Fibroblast of skin of right biceps (primary cell): ENCODE measurements around the gene GPR153.

Experiments used
- DNase-seq: peaks from one replicate; pipeline ENCODE4 v3.0.0-alpha.2; 2013

Gene GPR153

DNA sequence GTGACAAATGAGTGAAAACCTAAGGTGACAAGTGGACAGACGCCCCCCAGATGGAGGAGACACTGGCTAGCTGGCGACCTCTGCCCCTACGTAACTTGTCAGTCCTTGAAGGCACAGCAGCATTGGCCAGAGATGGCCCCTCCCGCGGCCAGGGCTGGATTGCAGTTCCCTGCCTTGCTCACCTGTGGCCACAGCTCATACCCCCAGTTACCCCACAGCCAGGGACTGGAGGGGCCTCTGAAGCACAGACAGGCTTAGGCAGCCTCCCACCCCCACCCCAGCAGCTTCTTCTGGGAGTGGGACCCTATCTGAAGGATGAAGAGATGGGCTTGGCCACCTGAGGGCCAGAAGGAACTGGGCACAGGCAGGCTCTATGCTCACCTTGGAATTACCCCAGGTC is 13.2 kb downstream of the GPR153 start:
- no peak for DNase-seq

DNA sequence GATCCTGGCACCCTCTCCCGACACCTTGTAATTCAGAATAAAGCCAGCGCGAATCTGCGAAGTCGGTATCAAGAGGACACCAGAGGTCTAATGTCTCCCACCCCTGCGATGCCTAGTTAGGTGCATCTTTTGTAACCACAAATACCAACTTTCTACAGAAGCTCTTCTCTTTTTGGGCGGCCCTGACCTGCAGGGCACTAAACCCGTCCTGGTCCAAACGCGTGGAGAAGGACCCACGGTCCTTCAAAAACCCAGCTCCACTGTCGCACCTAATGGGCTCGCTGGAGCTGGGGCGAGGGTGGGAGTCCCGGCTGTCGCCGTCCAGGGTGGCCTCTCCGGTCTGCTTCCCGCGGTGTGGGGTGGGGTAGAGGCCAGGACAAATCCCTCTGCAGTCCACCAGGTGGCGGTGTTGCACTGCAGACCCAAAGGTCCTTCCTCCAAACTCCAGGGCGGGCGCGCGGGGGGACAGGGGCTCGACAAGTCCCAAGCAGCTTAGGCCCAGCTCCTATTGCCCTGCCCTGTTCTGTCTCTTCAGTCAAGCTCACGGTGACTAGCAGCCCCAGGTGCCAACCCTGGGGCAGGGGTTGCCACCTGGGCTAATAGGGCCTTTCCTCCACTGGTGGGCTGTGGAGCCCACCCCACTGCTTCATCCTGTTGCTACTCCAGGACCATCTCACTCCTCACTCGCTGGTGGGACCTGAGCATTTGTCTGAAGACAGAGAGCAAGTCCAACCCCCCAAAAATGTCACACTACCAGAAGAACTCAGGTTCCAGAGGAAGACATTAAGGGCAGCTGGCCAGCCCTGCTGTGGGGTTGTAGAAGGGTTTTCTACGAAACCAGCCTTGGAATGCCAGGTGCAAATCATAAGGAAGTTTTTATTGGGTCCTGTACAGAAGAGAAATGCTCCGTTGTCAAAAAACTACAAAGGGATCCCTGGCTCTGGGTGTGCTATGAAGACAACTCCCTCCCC is 14.1 kb downstream of the GPR153 start:
- peak; percentile 64 for DNase-seq

DNA sequence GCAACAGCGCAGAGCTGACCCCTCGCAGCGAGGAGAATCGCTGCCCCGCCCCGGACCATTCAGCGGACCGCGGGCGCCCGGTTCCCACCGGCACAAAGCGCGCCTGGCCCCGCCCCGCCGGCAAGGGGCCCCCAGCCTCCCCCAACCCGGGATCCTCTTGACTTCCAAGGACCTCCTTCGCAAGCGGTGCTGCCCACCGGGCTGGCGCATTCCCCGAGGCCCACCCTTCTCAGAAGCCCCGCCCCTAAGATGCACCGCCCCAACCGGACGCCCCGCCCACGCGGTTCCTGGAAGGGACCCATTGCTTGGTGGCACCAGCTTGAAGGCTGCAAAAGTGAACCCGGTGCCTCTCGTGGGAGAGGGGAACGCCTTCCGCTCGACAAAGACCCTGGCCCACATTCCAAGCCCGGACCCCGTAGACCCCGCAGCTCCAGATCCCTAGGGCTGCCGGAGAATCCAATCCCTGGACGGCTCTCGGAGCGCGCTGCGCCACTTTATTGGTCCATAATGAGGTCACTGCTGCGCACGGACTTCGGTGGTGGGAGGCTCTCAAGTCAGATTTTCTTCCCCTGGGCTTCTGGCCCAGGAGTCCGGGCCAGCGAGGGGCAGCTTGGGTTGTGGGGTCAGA is 14.9 kb downstream of the GPR153 start:
- no peak for DNase-seq

DNA sequence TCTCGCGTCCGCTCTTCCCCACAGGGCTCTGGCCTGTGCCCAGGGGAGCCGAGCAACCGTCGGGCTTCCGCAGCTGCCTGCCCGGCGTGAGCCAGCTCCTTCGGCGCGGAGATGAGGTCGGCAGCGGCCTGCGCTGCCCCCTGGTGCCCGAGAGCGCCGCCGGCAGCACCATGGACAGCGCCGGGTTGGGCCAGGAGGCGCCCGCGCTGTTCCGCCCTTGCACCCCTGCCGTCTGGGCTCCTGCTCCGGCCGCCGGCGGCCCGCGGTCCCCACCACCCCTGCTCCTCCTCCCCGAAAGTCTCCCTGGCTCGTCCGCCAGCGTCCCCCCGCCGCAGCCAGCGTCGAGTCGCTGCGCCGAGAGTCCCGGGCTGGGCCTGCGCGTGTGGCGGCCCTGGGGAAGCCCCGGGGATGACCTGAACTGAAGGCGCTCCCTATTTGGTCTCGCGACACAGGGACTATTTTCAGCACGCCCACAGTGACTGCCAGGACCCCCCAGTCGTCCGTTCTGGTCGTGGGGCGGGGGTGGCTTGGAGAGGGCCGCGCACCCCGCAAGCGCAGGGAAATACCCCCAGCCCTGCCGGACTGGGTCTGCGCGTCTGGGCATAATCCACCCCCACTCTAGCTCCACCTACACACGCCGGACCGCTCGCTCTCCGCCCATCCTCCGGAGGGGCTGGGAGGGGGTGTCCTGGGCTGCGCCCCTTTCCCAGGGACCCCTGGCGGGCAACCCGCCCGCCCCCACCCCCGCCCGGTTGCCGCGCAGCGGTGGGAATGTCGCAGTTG is 15.6 kb downstream of the GPR153 start:
- peak; percentile 74 for DNase-seq

DNA sequence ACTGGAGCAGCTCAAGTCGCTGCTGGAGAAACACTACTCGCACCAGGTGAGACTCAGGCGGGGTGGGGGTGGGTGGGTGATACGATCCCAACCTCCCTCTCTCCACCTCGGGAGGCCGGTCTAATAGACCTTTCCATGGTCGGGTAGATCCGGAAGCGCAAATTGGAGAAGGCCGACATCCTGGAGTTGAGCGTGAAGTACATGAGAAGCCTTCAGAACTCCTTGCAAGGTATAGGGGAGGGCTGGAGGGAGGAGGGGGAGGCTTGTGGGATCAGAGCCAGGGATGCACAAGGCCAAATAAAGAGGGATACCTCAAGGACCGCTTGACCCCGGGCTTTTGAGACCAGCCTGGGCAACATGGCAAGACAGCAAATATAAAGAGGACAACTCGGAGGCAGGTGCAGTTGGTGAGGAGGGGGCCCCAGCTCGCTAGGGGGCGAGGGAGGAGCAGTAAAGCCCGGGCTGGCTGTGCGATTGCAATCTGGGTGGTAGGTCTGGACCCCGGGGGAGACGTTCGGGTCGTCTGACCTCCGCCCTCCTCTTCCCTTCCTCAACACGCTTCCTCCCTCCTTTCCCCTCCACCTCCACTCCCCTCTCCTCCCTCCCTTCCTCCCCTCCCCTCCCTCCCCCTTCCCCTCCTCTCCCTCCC is 16.4 kb downstream of the GPR153 start:
- DNase-seq = no peak

DNA sequence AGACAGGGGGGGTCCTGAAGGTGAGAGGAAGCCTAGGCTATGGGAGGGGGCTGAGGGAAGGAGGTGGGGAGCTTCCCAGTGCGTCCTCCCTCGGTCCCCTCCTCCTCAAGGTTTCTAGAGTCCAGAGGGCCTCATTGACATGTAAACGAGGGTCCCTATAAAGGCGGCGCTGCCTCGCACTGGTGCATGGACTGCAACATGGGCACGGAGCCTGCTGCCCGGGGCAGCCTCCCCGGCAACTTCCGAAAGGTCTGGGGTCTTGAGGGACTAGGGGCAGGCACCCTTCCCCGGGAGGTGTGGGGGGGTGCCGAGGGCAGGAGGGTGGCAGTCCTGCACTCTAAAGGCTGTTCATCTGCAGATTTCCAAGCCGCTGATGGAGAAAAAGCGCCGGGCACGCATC is 16.9 kb downstream of the GPR153 start, which contains the start of gene HES3:
Gene HES3, plus strand, starts transcription at position 187 of the 400 bp plus-strand sequence. Its CDS starts 187 bp downstream, at position 374.
- no peak for DNase-seq

DNA sequence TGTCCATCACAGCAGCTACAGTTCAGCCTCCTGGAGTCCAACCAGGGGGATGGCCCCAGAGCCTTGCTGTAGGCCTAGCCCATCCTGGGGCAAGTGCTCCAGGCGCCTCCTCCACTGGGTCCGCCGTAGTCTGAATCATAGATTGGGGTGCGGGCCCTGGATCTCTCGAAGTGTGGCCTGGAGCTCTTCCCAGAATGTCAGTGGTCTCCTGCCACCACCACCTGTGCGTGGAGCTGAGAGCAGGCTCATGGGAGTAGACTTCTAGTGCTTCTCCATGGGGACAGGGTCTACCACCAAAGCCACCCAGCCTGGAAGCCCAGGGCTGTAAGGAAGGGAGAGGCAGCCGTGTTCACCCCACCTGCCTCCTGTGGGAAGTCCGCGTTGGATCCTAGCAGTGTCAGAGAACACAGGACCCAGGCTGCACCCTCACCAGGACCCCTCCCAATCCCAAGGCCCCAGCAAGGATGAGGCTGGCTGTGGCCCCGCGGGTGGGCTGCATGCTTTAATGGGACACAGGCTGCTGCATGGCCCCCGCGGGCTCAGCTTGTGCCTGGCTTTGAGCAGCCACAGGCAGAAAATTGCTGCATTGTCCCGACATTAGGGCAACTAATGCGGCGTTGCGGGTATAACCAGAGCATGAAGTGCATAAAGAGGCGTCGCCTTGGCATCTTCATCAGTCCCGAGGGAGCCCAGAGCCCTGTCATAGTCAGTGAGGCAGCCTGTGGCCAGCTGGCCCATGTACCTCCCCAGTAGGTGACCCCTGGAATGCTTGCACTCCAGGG is 17.7 kb downstream of the GPR153 start:
- no peak for DNase-seq

DNA sequence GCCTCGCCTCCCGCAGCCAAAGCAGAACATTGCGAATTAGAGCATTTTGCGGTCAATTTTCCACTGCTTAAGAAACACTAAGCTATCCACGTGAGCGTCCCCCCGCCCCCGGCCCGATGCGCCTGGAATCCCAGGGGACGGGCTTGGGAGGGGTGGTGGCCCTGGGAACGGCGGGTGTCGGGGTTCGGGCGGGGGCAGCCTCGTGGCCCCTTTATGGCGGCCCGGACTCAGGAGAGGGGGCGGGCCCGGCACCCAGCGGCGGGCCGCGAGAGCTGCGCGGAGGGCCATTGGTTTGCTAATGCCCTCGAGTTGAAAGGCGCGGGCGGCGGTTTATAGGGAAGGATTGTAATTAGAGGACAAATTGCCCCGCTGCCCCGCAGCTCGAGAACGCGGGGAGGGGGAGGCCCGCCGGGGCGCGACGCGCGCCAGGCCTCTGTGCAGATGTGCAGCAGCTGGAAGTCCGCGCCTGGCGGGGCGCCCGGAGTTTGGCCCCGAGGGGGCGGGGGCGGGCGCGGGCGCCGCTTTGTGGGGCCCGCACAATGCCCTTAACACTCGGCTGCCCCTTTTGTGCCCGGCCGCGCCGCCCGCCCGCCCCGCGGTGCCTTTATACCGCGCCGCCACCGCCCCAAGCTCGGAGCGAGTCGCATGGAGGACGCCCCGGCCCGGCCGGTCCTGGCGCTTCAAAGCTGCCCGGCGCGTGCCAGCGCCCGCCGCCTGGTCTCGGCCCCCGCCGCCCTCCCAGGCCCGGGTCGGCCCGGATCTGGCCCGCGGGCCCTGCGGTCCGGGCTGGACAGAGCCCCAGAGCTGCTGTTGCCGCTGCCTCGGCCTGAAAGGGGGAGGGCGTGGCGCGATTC is 18.8 kb downstream of the GPR153 start:
- DNase-seq = no peak

DNA sequence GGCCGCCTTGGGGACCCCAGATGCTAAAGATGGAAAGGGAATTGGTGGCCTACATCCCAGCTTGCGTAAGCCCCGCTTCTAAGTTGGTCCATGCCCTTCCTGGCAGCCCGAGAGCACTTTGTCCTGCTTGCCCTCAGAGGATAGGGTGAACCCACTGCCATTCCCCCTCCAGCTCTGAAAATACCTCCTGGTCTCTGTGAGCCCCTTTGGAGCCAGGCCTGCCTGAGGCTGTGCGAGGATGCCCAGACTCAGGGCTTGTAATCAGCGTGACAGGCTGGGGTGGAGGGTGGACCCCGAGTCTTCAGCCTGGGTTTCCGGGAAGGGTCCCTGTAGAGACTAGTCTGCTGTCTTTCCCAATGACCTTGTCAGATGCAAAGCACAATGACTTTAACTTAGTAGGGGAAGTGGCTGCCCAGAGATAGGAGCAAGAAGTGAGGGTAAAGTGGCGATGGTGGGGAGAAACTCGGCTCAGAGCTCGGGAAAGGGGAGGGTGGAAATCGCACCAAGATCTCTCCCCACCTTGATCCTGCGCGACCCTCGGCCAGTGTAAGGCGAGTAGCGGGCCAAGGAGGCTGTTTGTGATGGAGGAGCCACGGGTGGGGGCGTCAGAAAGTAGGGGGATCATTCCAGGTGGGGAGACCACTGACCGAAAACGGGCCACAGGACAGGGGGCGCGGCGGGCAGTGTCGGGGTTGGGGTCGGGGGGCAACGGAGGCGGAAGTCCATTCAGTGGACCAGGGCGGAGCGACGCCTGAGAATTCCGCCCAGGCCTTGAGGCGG is 19.6 kb downstream of the GPR153 start:
- DNase-seq = no peak

DNA sequence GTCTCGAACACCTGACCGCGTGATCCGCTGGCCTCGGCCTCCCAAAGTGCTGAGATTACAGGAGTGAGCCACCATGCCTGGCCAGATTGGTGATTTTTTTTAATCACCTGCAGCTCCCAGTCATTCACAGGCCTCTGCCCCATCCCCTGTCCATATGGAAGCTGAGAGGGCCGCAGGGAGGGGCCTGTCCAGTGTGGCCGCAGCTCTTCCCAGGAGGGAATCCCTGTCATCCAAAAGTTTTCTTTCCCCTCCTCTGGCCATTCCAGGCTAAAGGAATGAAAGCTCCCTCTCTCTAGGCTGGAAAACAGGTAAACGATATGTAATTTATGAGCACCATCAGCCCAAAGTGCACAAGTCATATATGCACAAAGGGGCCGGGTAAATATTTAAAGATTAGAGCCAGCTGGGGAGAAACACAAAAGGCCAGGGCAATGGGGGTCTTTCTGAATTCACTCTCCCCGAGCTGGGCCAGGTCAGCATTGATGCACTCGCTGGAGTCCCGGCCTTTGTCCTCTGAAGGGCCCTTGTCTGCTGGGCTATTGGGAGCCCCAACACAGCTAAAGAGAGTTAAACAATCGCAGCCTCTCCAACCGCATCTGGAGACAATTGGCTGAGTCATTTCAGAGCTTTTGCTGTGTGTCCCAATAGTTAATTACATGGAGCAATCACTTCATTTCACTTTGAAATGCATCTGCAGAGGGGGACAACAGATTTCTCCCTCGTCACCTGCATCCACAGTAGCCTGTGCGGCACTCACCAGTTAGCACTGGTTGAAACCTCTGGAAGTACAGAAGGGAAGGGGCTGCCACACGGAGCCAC is 20.7 kb downstream of the GPR153 start:
- peak; percentile 61 for DNase-seq

DNA sequence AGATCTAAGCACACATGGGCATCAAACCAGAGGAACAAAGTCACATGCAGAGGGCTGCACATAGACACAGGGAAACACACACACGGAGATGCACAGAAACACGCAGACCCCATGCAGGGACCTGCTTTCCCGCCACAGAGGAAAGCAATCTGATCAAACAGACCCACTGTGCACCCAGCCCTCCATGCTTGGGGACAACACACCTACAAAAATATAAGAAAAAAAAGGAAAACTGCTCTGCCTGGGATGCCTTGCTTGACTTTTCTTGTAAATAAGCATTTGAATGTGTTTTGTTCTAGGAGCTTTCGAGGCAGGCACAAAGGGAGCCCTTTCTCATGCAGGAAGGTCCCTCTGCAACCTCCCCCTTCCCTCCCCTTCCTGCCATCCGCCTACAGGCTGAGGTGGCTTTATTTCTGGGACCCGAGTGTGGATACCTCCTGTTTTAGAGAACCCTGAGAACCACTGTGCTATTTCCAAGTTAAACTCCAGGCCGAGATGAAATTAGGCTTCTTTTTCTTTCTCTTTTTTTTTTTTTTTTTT is 21.6 kb downstream of the GPR153 start:
- DNase-seq = no peak

DNA sequence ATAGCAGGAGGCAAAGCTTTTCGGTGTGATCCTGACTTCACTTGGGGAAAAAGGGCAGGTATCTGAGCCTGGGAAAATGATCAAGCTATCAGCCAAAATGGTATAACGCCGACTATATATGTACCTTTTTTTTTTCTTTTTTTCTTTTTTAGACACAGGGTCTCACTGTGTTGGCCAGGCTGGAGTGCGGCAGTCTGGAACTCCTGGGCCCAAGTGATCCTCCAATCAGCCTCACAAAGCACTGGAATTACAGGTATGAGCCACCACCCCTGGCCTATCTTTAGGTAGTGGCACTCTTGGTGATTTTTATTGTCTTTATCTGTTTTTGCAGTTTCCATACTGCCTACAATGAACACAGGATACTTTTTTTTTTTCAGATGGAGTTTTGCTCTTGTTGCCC is 23.8 kb downstream of the GPR153 start:
- DNase-seq = no peak

DNA sequence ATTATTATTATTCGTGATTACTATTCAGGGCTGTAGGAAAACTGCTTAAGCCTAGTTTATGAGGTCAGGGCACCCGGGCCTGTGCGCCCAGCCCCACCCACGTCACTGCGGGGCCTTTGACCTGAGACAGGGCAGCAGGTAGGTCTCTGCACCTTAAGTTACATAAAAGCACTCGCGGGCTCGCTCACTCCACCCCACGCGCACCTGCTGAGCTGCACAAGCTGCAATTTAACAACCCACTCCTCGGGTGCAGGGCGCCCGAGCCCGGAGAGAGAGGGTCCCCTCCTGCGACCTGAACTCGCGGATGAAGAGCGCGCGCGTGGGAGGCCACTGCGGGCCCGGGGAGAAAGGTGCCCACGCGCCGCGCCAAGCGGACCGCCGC is 25.6 kb downstream of the GPR153 start:
- DNase-seq = no peak

DNA sequence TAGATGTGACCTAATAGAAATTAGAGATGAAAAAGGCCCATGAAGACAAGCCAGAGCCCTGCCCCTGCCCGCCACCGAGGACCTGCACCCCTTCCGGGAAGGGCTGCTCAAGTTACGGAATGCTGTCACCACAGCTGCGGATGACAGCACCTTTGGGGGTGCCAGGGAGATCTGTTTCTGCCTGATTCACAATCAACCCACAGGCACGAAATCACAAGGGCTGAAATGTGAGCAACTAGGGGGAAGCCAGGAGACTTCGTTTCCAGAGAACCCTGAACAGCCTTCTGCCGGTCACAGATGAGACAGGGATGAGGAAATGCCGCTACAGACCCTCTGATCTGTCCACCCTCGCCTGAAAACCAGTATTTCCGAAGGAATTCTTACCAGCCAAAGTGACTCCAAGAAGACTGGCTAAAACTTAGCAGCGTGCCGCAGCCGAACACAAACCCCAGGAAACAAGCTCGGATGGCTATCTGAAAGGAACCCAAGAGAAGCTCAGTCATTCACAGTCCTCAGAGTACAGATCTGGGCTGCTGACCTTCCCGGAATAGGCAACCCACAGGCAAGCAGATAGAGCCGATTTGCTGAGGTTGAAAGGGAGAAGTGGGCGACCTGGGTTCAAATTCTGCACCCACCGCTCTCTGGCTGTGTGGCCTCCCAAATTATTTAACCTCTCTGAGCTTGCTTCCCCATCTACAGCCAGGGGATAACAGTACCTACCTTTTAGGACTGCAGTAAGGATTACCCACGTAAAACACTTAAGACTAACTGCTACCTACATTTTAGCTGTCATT is 26.2 kb downstream of the GPR153 start:
- DNase-seq = peak; percentile 49

DNA sequence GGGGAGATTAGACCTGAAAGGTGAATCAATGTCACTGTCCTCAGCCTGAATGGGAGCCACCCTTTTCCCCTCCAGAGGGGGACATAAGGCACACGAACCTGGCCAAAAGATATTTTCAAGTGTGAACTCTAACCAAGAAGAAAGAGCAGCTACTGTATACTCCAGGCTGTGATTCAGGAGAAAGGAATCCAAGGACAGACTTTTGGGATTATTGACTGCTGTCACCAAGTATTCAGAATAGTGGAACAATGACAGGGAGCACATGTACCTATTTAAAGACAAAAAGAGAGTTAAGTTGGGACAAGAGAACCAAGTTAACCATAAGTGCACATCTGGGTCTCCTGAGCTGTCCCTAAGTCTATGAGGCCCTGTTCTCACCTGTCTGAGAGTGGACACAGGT is 27.5 kb downstream of the GPR153 start:
- no peak for DNase-seq

DNA sequence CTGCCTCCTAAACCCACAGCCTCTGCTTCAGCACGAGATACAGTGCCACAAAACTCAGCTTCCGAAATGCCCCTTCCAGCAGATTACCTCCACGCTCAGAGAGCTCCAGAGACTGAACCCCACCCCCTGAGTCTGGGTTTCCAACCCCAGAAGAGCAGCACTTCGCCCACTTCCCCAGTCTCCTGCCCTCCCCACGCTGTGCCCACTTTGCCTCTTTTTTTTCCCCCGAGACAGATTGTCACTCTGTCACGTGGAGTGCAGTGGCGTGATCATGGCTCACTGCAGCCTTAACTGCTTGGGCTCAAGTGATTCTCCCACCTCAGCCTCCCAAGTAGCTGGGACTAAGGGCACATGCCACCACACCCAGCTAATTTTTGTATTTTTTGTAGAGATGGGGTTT is 35.2 kb downstream of the GPR153 start:
- no peak for DNase-seq

DNA sequence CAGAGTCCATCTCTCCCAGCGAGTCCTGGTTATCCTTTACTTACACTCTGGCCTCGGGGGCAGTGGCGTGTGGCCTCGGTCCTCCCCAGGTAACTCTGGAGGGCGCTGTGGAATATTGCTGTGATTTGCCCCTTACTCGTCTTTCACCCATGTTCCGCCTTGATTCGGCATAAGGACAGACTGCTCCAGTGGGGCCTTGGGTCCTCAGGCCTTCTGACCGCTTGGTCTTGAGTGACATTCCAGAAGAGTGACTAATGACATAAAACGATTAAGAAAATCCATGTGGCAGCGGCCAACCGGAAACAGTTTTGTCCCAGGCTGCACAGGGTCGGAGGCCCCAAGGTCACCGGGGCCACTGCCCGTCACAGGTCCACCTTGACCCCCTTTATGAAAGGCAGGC is 36.2 kb downstream of the GPR153 start:
- DNase-seq = no peak

DNA sequence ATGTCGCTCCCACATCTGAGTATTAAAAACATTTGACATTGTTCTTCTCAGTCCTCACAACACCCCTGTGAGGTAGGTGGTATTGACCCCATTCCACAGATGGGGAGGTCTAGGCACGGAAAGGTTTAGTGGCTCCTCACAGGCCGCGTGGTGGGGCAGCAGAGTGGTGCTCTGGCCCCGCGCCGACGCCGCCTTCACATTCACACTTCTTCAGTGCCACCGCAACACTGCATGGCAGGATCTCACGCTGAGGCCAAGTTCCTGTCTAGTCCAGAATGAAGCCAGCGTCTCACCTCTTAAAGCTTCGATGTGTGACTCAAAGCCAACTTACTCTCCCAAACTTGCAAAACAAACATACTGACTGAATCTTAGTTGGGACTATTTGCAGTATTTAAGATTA is 37.3 kb downstream of the GPR153 start:
- DNase-seq = no peak
